ENCODE results near the gene SLC35C1.
A peak's percentile ranks its signal among the peaks of the same experiment; 100 is the strongest.

SLC35C1 gene

GRCh38 chr11:45804761-45805304 lies at the start of gene SLC35C1:
TSS of gene SLC35C1 (plus strand) at chr11:45805149. CDS start at chr11:45805802, 653 bp downstream.
- DNase-seq: peak; percentile 93

GRCh38 chr11:45755281-45755859 lies 49.6 kb upstream of the SLC35C1 start:
- no peak for DNase-seq

- DNase-seq: no peak
Measured at GRCh38 chr11:45756384-45757010, 48.5 kb upstream of the SLC35C1 start.

GRCh38 chr11:45757672-45758071 lies 47.3 kb upstream of the SLC35C1 start:
- no peak for DNase-seq

GRCh38 chr11:45761659-45762058 lies 43.3 kb upstream of the SLC35C1 start:
- DNase-seq: no peak

- DNase-seq: no peak
Measured at GRCh38 chr11:45765107-45765668, 39.8 kb upstream of the SLC35C1 start.

- no peak for DNase-seq
Measured at GRCh38 chr11:45765836-45766235, 39.1 kb upstream of the SLC35C1 start.

- no peak for DNase-seq
Measured at GRCh38 chr11:45766469-45766868, 38.5 kb upstream of the SLC35C1 start.

- no peak for DNase-seq
Measured at GRCh38 chr11:45768486-45768885, 36.5 kb upstream of the SLC35C1 start.

- DNase-seq: no peak
Measured at GRCh38 chr11:45769960-45770359, 35.0 kb upstream of the SLC35C1 start.

GRCh38 chr11:45771193-45771565 lies 33.8 kb upstream of the SLC35C1 start:
- peak; percentile 34 for DNase-seq

- DNase-seq: peak; percentile 58
Measured at GRCh38 chr11:45771566-45772448, 33.1 kb upstream of the SLC35C1 start.

GRCh38 chr11:45772449-45772774 lies 32.5 kb upstream of the SLC35C1 start:
- DNase-seq: no peak

GRCh38 chr11:45772986-45773785 lies 31.8 kb upstream of the SLC35C1 start:
- DNase-seq: no peak

- DNase-seq: no peak
Measured at GRCh38 chr11:45773786-45774655, 30.9 kb upstream of the SLC35C1 start.

- no peak for DNase-seq
Measured at GRCh38 chr11:45774786-45775185, 30.2 kb upstream of the SLC35C1 start.

- DNase-seq: peak; percentile 6
Measured at GRCh38 chr11:45777127-45777969, 27.6 kb upstream of the SLC35C1 start.

- DNase-seq: no peak
Measured at GRCh38 chr11:45778341-45778740, 26.6 kb upstream of the SLC35C1 start.

- DNase-seq: no peak
Measured at GRCh38 chr11:45779602-45780001, 25.3 kb upstream of the SLC35C1 start.

- no peak for DNase-seq
Measured at GRCh38 chr11:45786272-45786671, 18.7 kb upstream of the SLC35C1 start.

- no peak for DNase-seq
Measured at GRCh38 chr11:45788887-45789286, 16.1 kb upstream of the SLC35C1 start.
